Neutrophil (primary cell): ENCODE results near the gene PIGQ.

Experiments
- H3K27ac ChIP-seq: fragments of 200-600 bp; sonication (generic); 2 replicates; pipeline ENCODE4 v1.5.1; 2016; ENCODE audit warnings: mild to moderate bottlenecking, moderate library complexity
- H3K27me3 ChIP-seq: fragments of 200-600 bp; sonication (generic); 2 replicates; pipeline ENCODE4 v1.6.0; 2016; ENCODE audit warnings: mild to moderate bottlenecking
- H3K36me3 ChIP-seq: fragments of 200-600 bp; sonication (generic); 2 replicates; pipeline ENCODE4 v1.5.1; 2017
- H3K4me1 ChIP-seq, 2 experiments: fragments of 200-600 bp in 1 of 2; sonication (generic) in 1 of 2; 1 replicate in 1 of 2; 2 replicates in 1 of 2; pipeline versions ENCODE4 v1.5.1 to v1.6.1; 2013 to 2016; ENCODE audit warnings: low read depth in 1 of 2, low read length in 1 of 2, mild to moderate bottlenecking in 1 of 2, moderate library complexity in 1 of 2; ENCODE audit not compliant: control insufficient read depth in 1 of 2, insufficient read depth in 1 of 2
- H3K4me3 ChIP-seq, 2 experiments: fragments of 200-600 bp in 1 of 2; sonication (generic) in 1 of 2; 1 replicate in 1 of 2; 2 replicates in 1 of 2; pipeline ENCODE4 v1.5.1; 2013 to 2016; ENCODE audit warnings: low read depth in 1 of 2, low read length in 1 of 2, mild to moderate bottlenecking in 1 of 2, moderate library complexity in 1 of 2
- H3K9me3 ChIP-seq: fragments of 200-600 bp; sonication (generic); 2 replicates; pipeline ENCODE4 v1.5.1; 2016
- TF ChIP-seq, protein P1 (sequence below): fragments of 200-600 bp; sonication (generic); IDR thresholded peaks from 2 replicates; pipeline ENCODE4 v1.5.1; 2016; ENCODE audit warnings: antibody characterized with exemption

PIGQ gene

DNA sequence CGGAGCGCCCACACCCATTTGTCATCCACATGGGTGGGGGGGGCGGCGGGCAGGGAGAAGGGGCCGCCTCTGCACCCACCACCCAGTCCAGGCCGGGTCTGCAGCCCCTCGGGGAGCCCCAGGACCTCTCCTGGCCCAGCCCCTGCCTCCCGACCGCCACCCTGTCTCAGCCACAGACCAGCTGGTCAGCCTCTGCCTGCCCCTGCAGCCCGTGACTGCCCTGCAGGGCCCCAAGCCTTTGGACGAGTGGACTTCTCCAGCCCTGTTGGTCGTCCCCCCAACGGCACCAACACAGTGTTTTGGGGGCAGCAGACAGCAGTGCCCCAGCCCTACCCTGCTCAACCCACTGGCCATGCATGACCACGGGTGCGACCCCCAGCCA, 8.4 kb upstream of the PIGQ start:
- TF ChIP-seq, protein P1, sequence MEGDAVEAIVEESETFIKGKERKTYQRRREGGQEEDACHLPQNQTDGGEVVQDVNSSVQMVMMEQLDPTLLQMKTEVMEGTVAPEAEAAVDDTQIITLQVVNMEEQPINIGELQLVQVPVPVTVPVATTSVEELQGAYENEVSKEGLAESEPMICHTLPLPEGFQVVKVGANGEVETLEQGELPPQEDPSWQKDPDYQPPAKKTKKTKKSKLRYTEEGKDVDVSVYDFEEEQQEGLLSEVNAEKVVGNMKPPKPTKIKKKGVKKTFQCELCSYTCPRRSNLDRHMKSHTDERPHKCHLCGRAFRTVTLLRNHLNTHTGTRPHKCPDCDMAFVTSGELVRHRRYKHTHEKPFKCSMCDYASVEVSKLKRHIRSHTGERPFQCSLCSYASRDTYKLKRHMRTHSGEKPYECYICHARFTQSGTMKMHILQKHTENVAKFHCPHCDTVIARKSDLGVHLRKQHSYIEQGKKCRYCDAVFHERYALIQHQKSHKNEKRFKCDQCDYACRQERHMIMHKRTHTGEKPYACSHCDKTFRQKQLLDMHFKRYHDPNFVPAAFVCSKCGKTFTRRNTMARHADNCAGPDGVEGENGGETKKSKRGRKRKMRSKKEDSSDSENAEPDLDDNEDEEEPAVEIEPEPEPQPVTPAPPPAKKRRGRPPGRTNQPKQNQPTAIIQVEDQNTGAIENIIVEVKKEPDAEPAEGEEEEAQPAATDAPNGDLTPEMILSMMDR, result no peak
- Histone ChIP-seq H3K4me1 (peaks cover 0 to under 1% of the 10 kb centered on the region in 2 experiments), H3K9me3 (no peaks in the 10 kb centered on the region), H3K27me3 (peaks cover 65% of the 10 kb centered on the region), H3K4me3 (no peak overlapping the region), H3K27ac (no peak overlapping the region), H3K36me3 (no peaks in the 10 kb centered on the region)

DNA sequence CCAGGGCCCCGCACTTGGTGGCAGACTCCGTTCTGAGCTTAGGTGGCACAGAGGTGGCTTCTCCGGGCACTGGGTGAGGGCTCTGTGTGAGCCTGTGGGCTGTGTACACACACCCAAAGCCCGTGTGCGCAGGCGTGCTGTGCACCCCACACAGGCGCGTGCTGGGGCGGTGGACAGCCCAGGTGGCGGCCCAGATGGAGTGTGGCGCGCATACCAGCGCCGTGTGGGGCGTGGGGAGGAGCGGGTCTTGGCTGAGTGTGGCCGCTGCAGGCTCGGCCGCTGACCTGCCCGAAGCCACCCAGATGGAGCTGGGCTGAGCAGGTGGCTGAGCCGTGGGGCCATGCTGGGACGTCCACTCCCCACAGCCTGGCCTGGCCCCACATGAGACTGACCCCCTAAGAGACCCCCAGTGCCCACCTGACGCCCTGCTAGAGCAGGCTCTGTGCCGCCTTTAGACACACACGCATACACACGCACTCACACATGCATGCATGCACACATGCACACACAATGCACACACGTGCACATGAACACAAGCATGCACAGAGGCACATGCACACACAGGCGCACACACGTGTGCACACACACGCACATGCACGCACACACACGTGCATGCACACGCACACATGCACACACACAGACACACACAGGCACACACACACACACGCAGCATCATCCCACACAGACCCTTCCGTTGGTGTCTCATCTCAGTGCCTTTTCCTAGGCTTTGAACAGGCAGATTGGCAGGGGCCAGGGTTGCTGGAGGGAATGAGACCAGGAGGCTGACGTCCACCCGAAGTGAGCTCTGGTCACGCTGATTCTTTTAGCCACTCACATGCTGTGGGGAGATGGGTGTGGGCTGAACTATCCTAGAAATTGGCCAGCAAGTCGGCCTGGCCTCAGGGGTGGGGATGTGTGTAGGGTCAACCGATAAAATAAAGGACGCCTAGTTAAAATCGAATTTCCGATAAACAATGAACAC, 7.5 kb upstream of the PIGQ start:
- TF ChIP-seq, protein P1, result no peak
- Histone ChIP-seq H3K36me3 (no peaks in the 10 kb centered on the region), H3K4me3 (no peak overlapping the region), H3K27ac (no peak overlapping the region), H3K27me3 (peaks cover 62% of the 10 kb centered on the region), H3K9me3 (no peaks in the 10 kb centered on the region), H3K4me1 (peaks cover 7 to 9% of the 10 kb centered on the region in 2 experiments)

DNA sequence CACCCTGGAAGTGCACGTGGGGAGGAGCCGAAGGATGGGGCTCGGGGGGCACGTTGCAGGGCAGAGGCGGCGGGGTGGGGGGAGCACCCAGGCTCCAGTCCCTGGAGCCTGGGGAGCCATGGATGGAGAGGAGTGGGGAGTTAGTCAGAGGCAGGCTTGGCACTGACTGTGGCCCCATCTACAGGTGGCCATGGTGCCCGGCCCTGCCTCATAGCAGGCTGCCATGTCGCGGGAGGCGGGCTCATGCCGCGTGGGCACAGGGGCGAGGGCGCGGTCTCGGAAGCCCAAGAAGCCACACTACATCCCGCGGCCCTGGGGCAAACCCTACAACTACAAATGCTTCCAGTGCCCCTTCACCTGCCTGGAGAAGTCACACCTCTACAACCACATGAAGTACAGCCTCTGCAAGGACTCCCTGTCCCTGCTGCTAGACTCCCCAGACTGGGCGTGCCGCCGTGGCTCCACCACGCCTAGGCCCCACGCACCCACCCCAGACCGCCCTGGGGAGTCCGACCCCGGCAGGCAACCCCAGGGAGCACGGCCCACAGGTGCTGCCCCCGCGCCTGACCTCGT, 6.6 kb upstream of the PIGQ start:
- Histone ChIP-seq H3K4me3 (no peak overlapping the region), H3K4me1 (peaks cover 7 to 9% of the 10 kb centered on the region in 2 experiments)

DNA sequence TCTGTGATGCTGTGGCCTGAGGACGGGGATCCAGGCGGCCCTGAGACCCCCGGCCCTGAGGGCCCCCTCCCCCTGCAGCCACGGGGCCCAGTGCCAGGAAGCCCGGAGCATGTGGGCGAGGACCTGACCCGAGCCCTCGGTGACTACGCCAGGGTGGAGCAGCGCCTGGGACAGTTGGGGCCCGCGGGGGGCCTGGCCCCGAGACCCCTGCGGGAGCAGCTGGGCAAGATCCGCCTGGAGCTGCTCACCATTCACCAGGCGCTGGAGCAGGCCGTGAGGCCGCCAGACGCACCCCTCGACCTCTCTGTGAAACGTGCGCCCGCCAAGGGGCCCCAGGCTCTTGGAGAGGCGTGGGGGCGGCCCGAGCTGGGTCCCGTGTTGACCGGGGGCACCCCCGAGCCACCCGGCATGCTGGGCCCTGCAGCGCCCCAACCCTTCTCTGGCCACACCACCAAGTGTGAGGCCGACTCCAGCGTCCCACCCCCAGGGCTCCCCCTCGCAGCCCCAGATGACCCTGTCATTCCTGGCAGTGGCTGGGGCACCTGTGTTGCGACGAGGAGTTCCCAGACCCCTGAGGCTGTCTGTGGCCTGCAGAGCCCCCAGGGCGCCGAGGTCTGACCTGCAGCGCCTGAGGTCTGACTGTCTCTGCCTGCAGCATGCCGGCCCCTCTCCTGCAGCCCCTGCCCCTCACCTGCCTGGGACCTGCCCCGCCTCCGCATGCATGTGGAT, 4.9 kb upstream of the PIGQ start:
- TF ChIP-seq, protein P1, result no peak
- no peaks in the 10 kb centered on the region for H3K9me3 ChIP-seq
- H3K4me3 ChIP-seq, result no peak overlapping the region
- no peaks in the 10 kb centered on the region for H3K36me3 ChIP-seq
- no peak overlapping the region for H3K27ac ChIP-seq
- H3K27me3 ChIP-seq, result peaks cover 36% of the 10 kb centered on the region
- H3K4me1 ChIP-seq, result peaks cover 10 to 15% of the 10 kb centered on the region in 2 experiments

More for the DNA sequence above, 6.6 kb upstream of the PIGQ start:
- H3K36me3 ChIP-seq, result no peaks in the 10 kb centered on the region
- no peak overlapping the region for H3K27ac ChIP-seq
- no peaks in the 10 kb centered on the region for H3K9me3 ChIP-seq
- TF ChIP-seq, protein P1, result no peak
- H3K27me3 ChIP-seq, result peaks cover 53% of the 10 kb centered on the region

DNA sequence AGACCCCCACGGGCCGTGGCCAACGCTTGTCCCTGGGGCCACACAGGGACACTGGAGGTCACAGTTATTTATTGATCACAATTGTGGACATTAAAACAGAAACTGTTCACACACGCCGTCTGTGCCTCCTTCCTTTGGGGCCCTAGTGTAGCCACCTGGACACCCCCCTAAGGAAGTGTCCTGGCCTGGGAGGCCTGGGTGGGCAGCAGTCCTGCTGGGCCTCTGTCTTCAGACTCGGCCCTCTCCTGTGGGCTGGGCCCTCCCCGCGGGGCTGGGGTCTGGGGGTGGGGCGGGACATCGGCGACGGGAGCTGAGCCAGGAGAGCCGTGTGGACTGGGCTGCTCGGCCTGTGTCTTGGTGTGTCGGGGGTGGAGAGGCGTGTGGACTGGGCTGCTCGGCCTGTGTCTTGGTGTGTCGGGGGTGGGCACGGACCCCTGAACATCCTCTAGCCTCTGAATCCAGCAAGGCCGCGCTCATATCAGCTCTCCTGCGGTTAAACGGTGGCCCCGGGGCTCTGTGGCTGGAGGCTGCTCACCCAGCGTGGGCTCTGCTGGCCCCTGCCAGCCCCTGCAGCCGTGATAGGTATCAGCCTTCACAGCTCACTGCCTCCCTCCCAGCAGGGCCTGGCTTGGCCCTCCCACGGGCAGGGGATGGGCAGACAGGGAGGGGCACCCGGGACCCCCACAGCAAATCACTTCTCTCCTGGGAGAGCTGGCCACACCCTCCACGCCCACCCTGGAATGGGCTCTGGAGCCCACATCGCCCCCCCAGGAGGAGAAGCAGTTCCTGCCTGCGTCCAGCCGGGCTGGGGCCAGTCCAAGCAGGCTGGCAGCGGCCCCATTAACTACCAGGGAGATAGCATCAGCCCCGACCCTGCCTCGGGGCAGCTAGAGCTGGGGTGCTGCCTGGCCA, 4.1 kb upstream of the PIGQ start:
- TF ChIP-seq, protein P1, result no peak
- Histone ChIP-seq H3K4me1 (peaks cover 17 to 21% of the 10 kb centered on the region in 2 experiments), H3K36me3 (no peaks in the 10 kb centered on the region), H3K27ac (no peak overlapping the region), H3K9me3 (no peaks in the 10 kb centered on the region), H3K27me3 (peaks cover 28% of the 10 kb centered on the region), H3K4me3 (no peak overlapping the region)
